Karpas-422 (cell line): ENCODE results near the gene SCN8A. TPM values are rescaled to one million over a fixed set of nuclear protein-coding genes. Genes with fewer than 3 reads are reported as not detected.
"Not testable (repeated sequence)": the region's sequence is repeated elsewhere in the genome, so short reads cannot be mapped to it uniquely, and the experiment has no call there.

Source experiments
- DNase-seq: peaks from one replicate; pipeline ENCODE4 v3.0.0-alpha.2; 2015
- H2AFZ ChIP-seq: fragments of 200-600 bp; sonication (generic); 2 replicates; pipeline ENCODE4 v1.6.1; 2014; ENCODE audit warnings: antibody characterized with exemption, low read length, mixed read lengths
- H3K27ac ChIP-seq: fragments of 200-600 bp; sonication (generic); 2 replicates; pipeline ENCODE4 v1.5.1; 2014; ENCODE audit warnings: mild to moderate bottlenecking, low read length, moderate library complexity
- H3K27me3 ChIP-seq: fragments of 200-600 bp; sonication (generic); 2 replicates; pipeline ENCODE4 v1.6.1; 2014; ENCODE audit warnings: low read length, mixed read lengths
- H3K36me3 ChIP-seq: fragments of 200-600 bp; sonication (generic); 2 replicates; pipeline ENCODE4 v1.6.1; 2014; ENCODE audit warnings: low read length, mixed read lengths; ENCODE audit not compliant: insufficient read depth
- H3K4me1 ChIP-seq: fragments of 200-600 bp; sonication (generic); 2 replicates; pipeline ENCODE4 v1.6.1; 2014; ENCODE audit warnings: mild to moderate bottlenecking, low read length, mixed read lengths
- H3K4me2 ChIP-seq: fragments of 200-600 bp; sonication (generic); 2 replicates; pipeline ENCODE4 v1.6.1; 2014; ENCODE audit warnings: low read length, low read depth, mild to moderate bottlenecking; ENCODE audit not compliant: poor library complexity, severe bottlenecking
- H3K4me3 ChIP-seq: fragments of 200-600 bp; sonication (generic); 2 replicates; pipeline ENCODE4 v1.5.1; 2014; ENCODE audit warnings: mild to moderate bottlenecking, antibody characterized with exemption, low read length, mixed read lengths
- H3K79me2 ChIP-seq: fragments of 200-600 bp; sonication (generic); 2 replicates; pipeline ENCODE4 v1.6.1; 2014; ENCODE audit warnings: mild to moderate bottlenecking, low read length, mixed read lengths
- H3K9ac ChIP-seq: fragments of 200-600 bp; sonication (generic); 2 replicates; pipeline ENCODE4 v1.6.0; 2014; ENCODE audit warnings: low read length
- H3K9me2 ChIP-seq: fragments of 200-600 bp; sonication (generic), shearing (Covaris generic); replicated peaks from 2 replicates; pipeline ENCODE4 v1.6.0; 2014; ENCODE audit warnings: mild to moderate bottlenecking, low read length, moderate library complexity; ENCODE audit not compliant: insufficient read depth
- H3K9me3 ChIP-seq: fragments of 300-700, 200-600 bp; sonication (generic); 2 replicates; pipeline ENCODE4 v1.6.1; 2014; ENCODE audit warnings: low read length, mixed read lengths
- H4K20me1 ChIP-seq: fragments of 200-600 bp; sonication (generic); 2 replicates; pipeline ENCODE4 v1.6.1; 2014; ENCODE audit warnings: mild to moderate bottlenecking, antibody characterized with exemption, low read length, low read depth; ENCODE audit not compliant: insufficient read depth
- total RNA-seq: library from RNA; depleted of rRNA; stranded (reverse); fragments of >200 nt; shearing (Covaris generic); gene quantifications from 2 replicates; pipeline ENCODE4 v1.2.3, GENCODE V29; 2014; ENCODE audit warnings: low replicate concordance

SCN8A gene
- total RNA-seq, 1 experiment from 2014 or later: 0.11 TPM

DNA sequence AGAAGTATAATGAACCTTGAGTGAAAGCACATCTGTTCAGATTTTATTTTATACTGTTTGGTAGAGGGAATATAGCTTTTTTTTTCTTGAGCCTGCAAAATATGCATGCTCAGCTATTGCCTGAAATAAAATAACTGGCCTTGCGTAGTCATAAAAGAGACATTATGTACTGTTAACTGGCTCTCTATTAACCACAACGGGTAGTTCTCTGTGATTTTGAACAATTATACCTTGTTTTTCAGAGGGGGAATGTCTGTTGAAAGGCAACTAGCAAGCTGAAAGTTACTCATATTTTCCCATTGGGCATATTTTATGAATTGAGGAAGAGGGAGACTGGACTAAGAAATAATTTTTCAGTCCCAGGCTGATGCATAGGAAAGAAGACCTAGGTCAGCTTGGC is 194.9 kb downstream of the SCN8A start:
- H3K9ac ChIP-seq: no peak overlapping the region
- H3K79me2 ChIP-seq: no peaks in the 10 kb centered on the region
- H3K4me1 ChIP-seq: no peaks in the 10 kb centered on the region
- no peaks in the 10 kb centered on the region for H3K9me2 ChIP-seq
- no peak overlapping the region for H3K4me3 ChIP-seq
- no peak for DNase-seq
- no peaks in the 10 kb centered on the region for H3K9me3 ChIP-seq
- no peaks in the 10 kb centered on the region for H3K36me3 ChIP-seq
- no peak overlapping the region for H3K27ac ChIP-seq
- no peak overlapping the region for H3K4me2 ChIP-seq
- no peak overlapping the region for H2AFZ ChIP-seq
- H3K27me3 ChIP-seq: no peaks in the 10 kb centered on the region
- no peaks in the 10 kb centered on the region for H4K20me1 ChIP-seq

DNA sequence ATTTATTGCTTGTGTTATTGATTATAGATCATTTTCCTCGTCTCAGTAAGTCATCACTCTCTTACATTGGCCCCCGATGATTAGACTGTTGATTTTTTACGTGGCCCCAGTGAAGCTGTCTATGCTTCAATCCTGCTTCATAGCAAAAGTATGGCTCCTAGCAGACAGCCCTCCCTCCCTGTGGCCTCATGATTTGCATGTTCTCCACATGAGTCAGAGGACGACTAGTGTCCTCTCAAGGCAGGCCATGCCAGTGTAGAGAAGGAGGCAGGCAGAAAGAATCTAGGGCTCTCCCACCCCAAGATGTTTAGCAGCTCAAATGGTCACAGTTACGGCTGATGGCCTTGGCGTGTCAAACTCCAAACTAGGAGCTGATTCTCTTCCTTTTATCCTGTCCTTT is 197.8 kb downstream of the SCN8A start:
- H3K79me2 ChIP-seq: no peaks in the 10 kb centered on the region
- no peaks in the 10 kb centered on the region for H3K4me1 ChIP-seq
- no peaks in the 10 kb centered on the region for H4K20me1 ChIP-seq
- no peak overlapping the region for H2AFZ ChIP-seq
- no peaks in the 10 kb centered on the region for H3K36me3 ChIP-seq
- no peak overlapping the region for H3K9ac ChIP-seq
- no peaks in the 10 kb centered on the region for H3K27me3 ChIP-seq
- H3K9me2 ChIP-seq: no peaks in the 10 kb centered on the region
- H3K4me3 ChIP-seq: no peak overlapping the region
- H3K9me3 ChIP-seq: no peaks in the 10 kb centered on the region
- no peak for DNase-seq
- no peak overlapping the region for H3K4me2 ChIP-seq
- no peak overlapping the region for H3K27ac ChIP-seq

GRCh38 chr12:51792417-51792816 is 201.4 kb downstream of the SCN8A start:
- no peak overlapping the region for H3K9ac ChIP-seq
- no peaks in the 10 kb centered on the region for H3K36me3 ChIP-seq
- H2AFZ ChIP-seq: no peak overlapping the region
- H4K20me1 ChIP-seq: no peaks in the 10 kb centered on the region
- H3K4me2 ChIP-seq: no peak overlapping the region
- H3K9me2 ChIP-seq: no peaks in the 10 kb centered on the region
- no peaks in the 10 kb centered on the region for H3K27me3 ChIP-seq
- H3K4me1 ChIP-seq: no peaks in the 10 kb centered on the region
- no peak for DNase-seq
- no peaks in the 10 kb centered on the region for H3K79me2 ChIP-seq
- no peak overlapping the region for H3K27ac ChIP-seq
- H3K9me3 ChIP-seq: no peaks in the 10 kb centered on the region
- no peak overlapping the region for H3K4me3 ChIP-seq

DNA sequence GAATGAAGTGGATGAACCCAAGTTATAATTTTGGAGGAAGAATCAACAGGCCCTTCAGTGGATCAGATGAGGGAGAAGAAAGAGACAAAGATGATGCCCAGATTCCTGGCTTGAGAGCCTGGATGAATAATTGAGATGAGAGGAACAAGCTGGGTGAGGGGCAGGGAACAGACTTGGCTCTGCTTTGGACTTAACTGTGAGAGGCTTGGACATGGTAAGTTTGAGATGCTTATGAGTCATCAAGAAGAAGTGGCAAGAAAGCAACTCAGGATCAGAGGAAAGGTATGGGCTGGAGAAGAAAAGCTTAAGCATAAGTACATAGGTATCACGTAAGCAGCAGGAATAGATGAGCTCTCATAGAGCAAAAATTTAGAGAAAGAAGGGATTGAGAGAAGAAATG is 202.2 kb downstream of the SCN8A start:
- Histone ChIP-seq H4K20me1 (no peaks in the 10 kb centered on the region), H3K4me3 (no peak overlapping the region), H3K4me2 (no peak overlapping the region), H3K9me2 (no peaks in the 10 kb centered on the region), H3K79me2 (no peaks in the 10 kb centered on the region), H2AFZ (no peak overlapping the region), H3K36me3 (no peaks in the 10 kb centered on the region), H3K27ac (no peak overlapping the region), H3K9me3 (no peaks in the 10 kb centered on the region), H3K27me3 (no peaks in the 10 kb centered on the region), H3K4me1 (no peaks in the 10 kb centered on the region), H3K9ac (no peak overlapping the region)
- DNase-seq: no peak

DNA sequence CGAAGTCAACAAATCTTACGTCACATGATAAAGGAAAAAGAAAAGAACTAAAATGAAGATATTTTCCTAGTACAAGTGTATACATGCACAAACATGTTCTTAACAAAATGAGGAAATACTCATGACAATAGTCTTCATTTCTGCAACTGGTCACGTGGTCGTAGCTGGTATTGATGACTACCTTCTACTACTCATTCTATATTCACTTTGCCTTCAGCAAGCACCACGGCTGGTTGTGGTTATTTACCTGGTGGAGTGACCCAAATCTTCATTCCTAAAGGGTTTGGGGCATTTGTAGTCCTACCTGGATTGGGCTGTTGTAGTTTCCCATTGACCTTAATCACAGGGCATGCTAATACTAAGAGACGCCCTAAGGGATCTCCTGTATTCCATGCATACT is 206.3 kb downstream of the SCN8A start:
- Histone ChIP-seq H3K4me1 (no peaks in the 10 kb centered on the region), H3K36me3 (no peaks in the 10 kb centered on the region), H3K4me3 (no peak overlapping the region), H3K79me2 (no peaks in the 10 kb centered on the region), H3K9me3 (no peaks in the 10 kb centered on the region), H3K27ac (no peak overlapping the region), H4K20me1 (no peaks in the 10 kb centered on the region), H3K9ac (no peak overlapping the region), H2AFZ (no peak overlapping the region), H3K27me3 (no peaks in the 10 kb centered on the region), H3K4me2 (no peak overlapping the region), H3K9me2 (no peaks in the 10 kb centered on the region)
- no peak for DNase-seq

DNA sequence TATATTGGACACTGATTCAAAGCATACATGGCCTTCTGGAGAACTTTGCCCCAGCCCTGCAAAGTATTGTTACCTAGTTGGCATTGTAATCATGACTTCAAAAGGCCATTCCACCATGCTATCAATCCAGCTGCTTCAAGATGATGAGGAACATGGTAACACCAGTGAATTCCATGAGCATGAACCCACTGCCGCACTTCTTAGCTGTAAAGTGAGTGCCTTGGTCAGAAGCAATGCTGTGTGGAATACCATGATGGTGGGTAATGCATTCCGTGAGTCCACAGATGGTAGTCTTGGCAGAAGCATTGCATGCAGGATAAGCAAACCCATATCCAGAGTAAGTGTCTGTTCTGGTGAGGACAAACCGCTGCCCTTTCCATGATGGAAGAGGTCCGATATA is 207.0 kb downstream of the SCN8A start:
- H3K79me2 ChIP-seq, H3K27me3 ChIP-seq, DNase-seq, H3K4me3 ChIP-seq, H3K9me2 ChIP-seq, H3K9ac ChIP-seq, H3K9me3 ChIP-seq, H2AFZ ChIP-seq, H3K4me2 ChIP-seq, H3K4me1 ChIP-seq, H3K27ac ChIP-seq, H3K36me3 ChIP-seq, H4K20me1 ChIP-seq: not testable (repeated sequence)

DNA sequence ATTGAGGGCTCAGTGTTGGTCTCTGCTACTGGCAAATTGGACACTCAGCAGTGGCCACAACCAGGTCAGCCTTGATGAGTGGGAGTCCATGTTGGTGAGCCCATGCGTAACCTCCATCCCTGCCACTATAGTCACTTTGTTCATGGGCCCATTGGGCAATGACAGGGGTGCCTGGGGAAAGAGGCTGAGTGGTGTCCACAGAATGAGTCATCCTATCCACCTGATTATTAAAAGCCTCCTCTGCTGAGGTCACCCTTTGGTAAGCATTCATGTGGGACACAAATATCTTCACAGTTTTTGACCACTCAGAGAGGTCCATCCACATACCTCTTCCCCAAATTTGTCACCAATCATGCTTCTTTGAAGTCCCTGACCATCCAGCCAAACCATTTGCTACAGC is 207.5 kb downstream of the SCN8A start:
- H3K4me3 ChIP-seq: no peak overlapping the region

DNA sequence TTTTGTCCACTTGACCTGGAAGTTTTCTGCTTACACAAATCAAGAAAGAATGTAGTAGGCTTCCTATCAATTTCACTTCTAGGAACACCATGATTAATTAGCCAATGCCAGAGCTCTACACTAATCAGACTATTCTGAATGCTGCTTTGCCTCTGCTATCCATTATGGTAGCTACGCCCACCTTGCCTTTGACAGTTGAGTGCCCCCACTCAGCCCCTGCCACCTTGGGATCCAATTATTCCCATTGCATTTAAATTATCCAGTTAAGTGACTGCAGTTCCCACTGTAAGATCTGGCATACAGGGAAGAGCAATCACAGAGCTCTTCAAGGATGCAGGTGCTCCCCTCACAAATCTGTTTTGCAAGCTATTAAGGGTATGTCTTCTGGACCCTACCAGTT is 210.0 kb downstream of the SCN8A start:
- Histone ChIP-seq H3K27ac (no peak overlapping the region), H3K9ac (no peak overlapping the region), H3K4me1 (no peaks in the 10 kb centered on the region), H3K9me2 (no peaks in the 10 kb centered on the region), H3K4me3 (no peak overlapping the region), H3K9me3 (no peaks in the 10 kb centered on the region), H3K79me2 (no peaks in the 10 kb centered on the region), H3K36me3 (no peaks in the 10 kb centered on the region), H3K4me2 (no peak overlapping the region), H4K20me1 (no peaks in the 10 kb centered on the region), H3K27me3 (no peaks in the 10 kb centered on the region), H2AFZ (no peak overlapping the region)
- DNase-seq: no peak

More for the DNA sequence above, 207.5 kb downstream of the SCN8A start:
- no peaks in the 10 kb centered on the region for H3K9me3 ChIP-seq
- DNase-seq: no peak
- no peaks in the 10 kb centered on the region for H3K79me2 ChIP-seq
- H3K9ac ChIP-seq: no peak overlapping the region
- H3K4me1 ChIP-seq: no peaks in the 10 kb centered on the region
- no peak overlapping the region for H2AFZ ChIP-seq
- H4K20me1 ChIP-seq: no peaks in the 10 kb centered on the region
- no peak overlapping the region for H3K4me2 ChIP-seq
- H3K27ac ChIP-seq: no peak overlapping the region
- no peaks in the 10 kb centered on the region for H3K9me2 ChIP-seq
- H3K27me3 ChIP-seq: no peaks in the 10 kb centered on the region
- H3K36me3 ChIP-seq: no peaks in the 10 kb centered on the region

DNA sequence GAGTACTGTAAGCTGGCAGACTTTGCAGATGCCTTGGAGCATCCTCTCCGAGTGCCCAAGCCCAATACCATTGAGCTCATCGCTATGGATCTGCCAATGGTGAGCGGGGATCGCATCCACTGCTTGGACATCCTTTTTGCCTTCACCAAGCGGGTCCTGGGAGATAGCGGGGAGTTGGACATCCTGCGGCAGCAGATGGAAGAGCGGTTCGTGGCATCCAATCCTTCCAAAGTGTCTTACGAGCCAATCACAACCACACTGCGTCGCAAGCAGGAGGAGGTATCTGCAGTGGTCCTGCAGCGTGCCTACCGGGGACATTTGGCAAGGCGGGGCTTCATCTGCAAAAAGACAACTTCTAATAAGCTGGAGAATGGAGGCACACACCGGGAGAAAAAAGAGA is 215.9 kb downstream of the SCN8A start:
- Histone ChIP-seq H4K20me1 (no peaks in the 10 kb centered on the region), H3K9me2 (no peaks in the 10 kb centered on the region), H3K9me3 (no peaks in the 10 kb centered on the region), H3K4me1 (peaks cover 7% of the 10 kb centered on the region), H3K79me2 (no peaks in the 10 kb centered on the region), H2AFZ (no peak overlapping the region), H3K9ac (no peak overlapping the region), H3K36me3 (no peaks in the 10 kb centered on the region), H3K27me3 (no peaks in the 10 kb centered on the region), H3K4me2 (no peak overlapping the region), H3K27ac (no peak overlapping the region), H3K4me3 (no peak overlapping the region)
- no peak for DNase-seq
